Glutamatergic neuron (in vitro differentiated cells): ENCODE data around the gene UBE3D. TPM values are rescaled to one million over a fixed set of nuclear protein-coding genes. Genes with fewer than 3 reads are reported as not detected.

Experiments
- DNase-seq: peaks from one replicate; pipeline ENCODE4 v3.0.0; 2022
- H3K27ac Mint-ChIP-seq: one replicate; pipeline ENCODE4 v1.8.0; 2020; ENCODE audit warnings: mild to moderate bottlenecking, mixed read lengths, inconsistent platforms; ENCODE audit not compliant: unreplicated experiment
- H3K27me3 Mint-ChIP-seq: one replicate; pipeline ENCODE4 v1.8.0; 2020; ENCODE audit warnings: mild to moderate bottlenecking, moderate library complexity, mixed read lengths, inconsistent platforms; ENCODE audit not compliant: unreplicated experiment
- H3K36me3 Mint-ChIP-seq: one replicate; pipeline ENCODE4 v1.8.0; 2020; ENCODE audit warnings: mild to moderate bottlenecking, mixed read lengths, inconsistent platforms; ENCODE audit not compliant: unreplicated experiment
- H3K4me1 Mint-ChIP-seq: one replicate; pipeline ENCODE4 v1.8.0; 2020; ENCODE audit warnings: mild to moderate bottlenecking, low read depth, mixed read lengths, inconsistent platforms; ENCODE audit not compliant: unreplicated experiment
- H3K4me3 Mint-ChIP-seq: one replicate; pipeline ENCODE4 v1.8.0; 2020; ENCODE audit warnings: mild to moderate bottlenecking, mixed read lengths, inconsistent platforms; ENCODE audit not compliant: unreplicated experiment
- H3K9me3 Mint-ChIP-seq: one replicate; pipeline ENCODE4 v1.8.0; 2020; ENCODE audit warnings: mild to moderate bottlenecking, moderate library complexity, mixed read lengths, inconsistent platforms; ENCODE audit not compliant: unreplicated experiment
- total RNA-seq: library from RNA; stranded (reverse); fragmentation: NEBNext Ultra II Directional; extraction: Animal tissue kit (Norgen Biotek cat#: 25700); gene quantifications from one replicate; pipeline ENCODE4 v1.2.1, GENCODE V29; 2021; ENCODE audit not compliant: unreplicated experiment
- TF ChIP-seq, protein P1 (sequence below): fragments of 200-600 bp; sonication (generic); IDR thresholded peaks from one replicate; pipeline ENCODE4 v1.5.0; 2021; ENCODE audit not compliant: partially characterized antibody, unreplicated experiment

Gene UBE3D
- total RNA-seq, 1 donor from 2014 or later: 12.3 TPM

DNA sequence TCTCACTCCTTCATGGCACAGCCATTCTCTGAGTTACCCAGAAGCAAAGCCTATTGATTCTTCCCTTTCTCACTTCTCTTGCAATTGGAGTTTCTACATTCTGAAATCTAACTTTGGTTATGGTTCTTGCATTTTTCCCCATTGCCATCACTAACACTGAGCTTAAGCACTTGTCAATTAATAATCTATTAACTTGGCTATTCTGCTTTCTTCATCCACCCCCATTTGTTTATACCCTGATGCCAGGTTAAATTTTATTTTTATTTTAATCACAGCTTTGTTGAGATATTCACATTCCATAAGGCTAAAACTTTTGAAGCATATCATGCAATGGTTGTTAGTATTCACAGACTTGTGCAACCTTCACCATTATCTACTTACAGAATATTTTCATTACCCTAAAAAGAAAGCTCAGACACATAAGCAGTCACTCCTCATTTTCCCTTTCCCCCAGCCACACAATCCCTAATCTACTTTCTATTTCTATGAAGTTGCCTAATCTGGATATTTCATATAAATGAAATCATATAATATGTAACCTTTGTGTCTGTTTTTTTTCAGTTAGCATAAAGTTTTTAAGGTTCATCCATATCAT is 222.3 kb downstream of the UBE3D start:
- H3K27ac Mint-ChIP-seq: no peak overlapping the region

DNA sequence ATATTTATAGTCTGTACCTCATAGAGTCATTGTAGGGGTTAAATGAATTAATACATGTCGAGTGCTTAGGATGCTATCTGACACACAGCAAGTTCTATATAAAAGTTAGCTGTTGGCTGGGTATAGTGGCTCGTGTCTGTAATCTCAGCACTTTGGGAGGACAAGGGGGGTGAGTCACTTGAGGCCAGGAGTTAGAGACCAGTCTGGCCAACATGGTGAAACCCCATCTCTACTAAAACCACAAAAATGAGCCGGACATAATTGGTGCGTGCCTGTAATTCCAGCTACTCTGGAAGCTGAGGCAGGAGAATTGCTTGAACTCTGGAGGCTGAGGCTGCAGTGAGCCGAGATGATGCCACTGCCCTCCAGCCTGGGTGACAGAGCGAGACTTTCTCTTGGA is 222.9 kb downstream of the UBE3D start:
- DNase-seq: no peak
- no peaks in the 10 kb centered on the region for H3K9me3 Mint-ChIP-seq
- TF ChIP-seq, protein P1, sequence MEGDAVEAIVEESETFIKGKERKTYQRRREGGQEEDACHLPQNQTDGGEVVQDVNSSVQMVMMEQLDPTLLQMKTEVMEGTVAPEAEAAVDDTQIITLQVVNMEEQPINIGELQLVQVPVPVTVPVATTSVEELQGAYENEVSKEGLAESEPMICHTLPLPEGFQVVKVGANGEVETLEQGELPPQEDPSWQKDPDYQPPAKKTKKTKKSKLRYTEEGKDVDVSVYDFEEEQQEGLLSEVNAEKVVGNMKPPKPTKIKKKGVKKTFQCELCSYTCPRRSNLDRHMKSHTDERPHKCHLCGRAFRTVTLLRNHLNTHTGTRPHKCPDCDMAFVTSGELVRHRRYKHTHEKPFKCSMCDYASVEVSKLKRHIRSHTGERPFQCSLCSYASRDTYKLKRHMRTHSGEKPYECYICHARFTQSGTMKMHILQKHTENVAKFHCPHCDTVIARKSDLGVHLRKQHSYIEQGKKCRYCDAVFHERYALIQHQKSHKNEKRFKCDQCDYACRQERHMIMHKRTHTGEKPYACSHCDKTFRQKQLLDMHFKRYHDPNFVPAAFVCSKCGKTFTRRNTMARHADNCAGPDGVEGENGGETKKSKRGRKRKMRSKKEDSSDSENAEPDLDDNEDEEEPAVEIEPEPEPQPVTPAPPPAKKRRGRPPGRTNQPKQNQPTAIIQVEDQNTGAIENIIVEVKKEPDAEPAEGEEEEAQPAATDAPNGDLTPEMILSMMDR: no peak
- H3K4me1 Mint-ChIP-seq: no peaks in the 10 kb centered on the region
- H3K27ac Mint-ChIP-seq: no peak overlapping the region
- no peak overlapping the region for H3K4me3 Mint-ChIP-seq
- no peaks in the 10 kb centered on the region for H3K27me3 Mint-ChIP-seq
- H3K36me3 Mint-ChIP-seq: no peaks in the 10 kb centered on the region

More for the DNA sequence above, 222.3 kb downstream of the UBE3D start:
- H3K36me3 Mint-ChIP-seq: no peaks in the 10 kb centered on the region
- H3K4me1 Mint-ChIP-seq: no peaks in the 10 kb centered on the region
- H3K9me3 Mint-ChIP-seq: no peaks in the 10 kb centered on the region
- DNase-seq: no peak
- TF ChIP-seq, protein P1: no peak
- no peak overlapping the region for H3K4me3 Mint-ChIP-seq
- peaks cover 1% of the 10 kb centered on the region for H3K27me3 Mint-ChIP-seq

Other genes starting within 250 kb of the UBE3D start
- gene DOP1A, start 1.8 kb upstream of the UBE3D start, total RNA-seq: 40.8 TPM
- gene PGM3, start 127.4 kb upstream of the UBE3D start, total RNA-seq: 77.1 TPM
- 7.6 TPM for gene RWDD2A, start 127.5 kb upstream of the UBE3D start, total RNA-seq